Superior temporal gyrus (tissue), 1 donor: ENCODE results near the gene USP46.

Experiments used
- DNase-seq: peaks from one replicate; pipeline ENCODE4 v3.0.0-alpha.2; 2016; ENCODE audit errors: extremely low spot score

USP46 gene

GRCh38 chr4:52618795-52619590 lies 40.1 kb downstream of the USP46 start:
- DNase-seq = no peak

GRCh38 chr4:52617336-52618020 lies 41.6 kb downstream of the USP46 start:
- DNase-seq = peak; percentile 40

- no peak for DNase-seq
Measured at GRCh38 chr4:52614241-52614640, 44.9 kb downstream of the USP46 start.

GRCh38 chr4:52612341-52612740 lies 46.8 kb downstream of the USP46 start:
- DNase-seq = no peak

GRCh38 chr4:52611030-52611555 lies 48.0 kb downstream of the USP46 start:
- DNase-seq = no peak

- DNase-seq = no peak
Measured at GRCh38 chr4:52606726-52607125, 52.4 kb downstream of the USP46 start.

- no peak for DNase-seq
Measured at GRCh38 chr4:52606040-52606439, 53.1 kb downstream of the USP46 start.

- no peak for DNase-seq
Measured at GRCh38 chr4:52604215-52604614, 54.9 kb downstream of the USP46 start.

- no peak for DNase-seq
Measured at GRCh38 chr4:52600275-52600674, 58.8 kb downstream of the USP46 start.

GRCh38 chr4:52595001-52595400 lies 64.1 kb downstream of the USP46 start:
- no peak for DNase-seq

GRCh38 chr4:52592287-52592686 lies 66.8 kb downstream of the USP46 start:
- DNase-seq = no peak

GRCh38 chr4:52588771-52589591 lies 70.1 kb downstream of the USP46 start:
- no peak for DNase-seq

GRCh38 chr4:52588097-52588496 lies 71.0 kb downstream of the USP46 start:
- peak; percentile 54 for DNase-seq

GRCh38 chr4:52586069-52586468 lies 73.0 kb downstream of the USP46 start:
- no peak for DNase-seq

- no peak for DNase-seq
Measured at GRCh38 chr4:52585379-52585778, 73.7 kb downstream of the USP46 start.

GRCh38 chr4:52579602-52580272 lies 79.4 kb downstream of the USP46 start:
- no peak for DNase-seq

GRCh38 chr4:52578951-52579350 lies 80.2 kb downstream of the USP46 start:
- no peak for DNase-seq

GRCh38 chr4:52577624-52577962 lies 81.5 kb downstream of the USP46 start:
- DNase-seq = no peak

GRCh38 chr4:52576961-52577623 lies 82.0 kb downstream of the USP46 start:
- DNase-seq = no peak

- no peak for DNase-seq
Measured at GRCh38 chr4:52576326-52576725, 82.8 kb downstream of the USP46 start.

- DNase-seq = no peak
Measured at GRCh38 chr4:52575406-52575805, 83.7 kb downstream of the USP46 start.
